Adipocyte (in vitro differentiated cells): Measurements from ENCODE around the gene ATP1A3.

Experiments
- DNase-seq: peaks from one replicate; pipeline ENCODE4 v3.0.0-alpha.2; 2015; ENCODE audit warnings: low read depth
- H3K27me3 ChIP-seq: replicated peaks from 2 replicates; pipeline ENCODE4 v1.7.0; 2013; ENCODE audit warnings: mild to moderate bottlenecking, low read length, moderate library complexity; ENCODE audit not compliant: control insufficient read depth, insufficient read depth
- H3K36me3 ChIP-seq: 2 replicates; pipeline ENCODE4 v1.7.0; 2013; ENCODE audit warnings: low read length, mild to moderate bottlenecking, moderate library complexity; ENCODE audit not compliant: control insufficient read depth, insufficient read depth, severe bottlenecking
- H3K4me1 ChIP-seq: 2 replicates; pipeline ENCODE4 v1.7.0; 2013; ENCODE audit warnings: mild to moderate bottlenecking, low read length, moderate library complexity; ENCODE audit not compliant: control insufficient read depth, insufficient read depth
- H3K4me3 ChIP-seq: 2 replicates; pipeline ENCODE4 v1.7.0; 2013; ENCODE audit warnings: mild to moderate bottlenecking, low read length, moderate library complexity
- H3K9ac ChIP-seq: 2 replicates; pipeline ENCODE4 v1.7.0; 2013; ENCODE audit warnings: mild to moderate bottlenecking, low read length, moderate library complexity
- H3K9me3 ChIP-seq: 2 replicates; pipeline ENCODE4 v1.7.0; 2013; ENCODE audit warnings: mild to moderate bottlenecking, low read length, moderate library complexity; ENCODE audit not compliant: control insufficient read depth

ATP1A3 gene

DNA sequence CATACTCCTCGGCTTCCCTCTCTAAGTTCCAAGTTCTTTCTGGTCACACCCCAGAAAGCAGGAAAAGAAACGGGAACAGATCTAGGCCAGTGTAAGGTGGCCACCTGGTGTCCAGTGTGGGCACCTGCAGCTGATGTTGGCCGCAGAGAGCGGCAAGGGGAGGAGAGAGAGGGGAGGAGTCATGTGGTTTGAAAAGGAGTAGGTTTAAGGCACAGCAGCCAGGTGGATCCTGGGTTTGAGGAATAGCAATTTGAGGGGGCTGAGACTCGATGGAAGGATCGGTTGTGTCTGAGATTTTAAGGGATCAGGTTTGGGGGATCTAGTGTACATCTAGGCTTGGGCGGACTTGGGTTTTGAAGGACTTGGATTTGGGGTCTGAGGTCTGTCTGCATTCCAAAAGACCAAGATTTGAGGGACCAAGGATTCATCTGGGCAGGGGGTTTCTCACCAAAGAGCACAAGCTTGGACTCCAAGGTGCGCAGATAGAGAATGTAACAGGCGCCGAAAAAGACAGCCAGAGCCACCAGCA lies 36.1 kb downstream of the ATP1A3 start:
- no peaks in the 10 kb centered on the region for H3K27me3 ChIP-seq
- H3K36me3 ChIP-seq, result peaks cover 8% of the 10 kb centered on the region
- H3K4me1 ChIP-seq, result peaks cover 15% of the 10 kb centered on the region
- peak overlapping the region; percentile 95 for H3K9ac ChIP-seq
- peak; percentile 84 for DNase-seq
- no peaks in the 10 kb centered on the region for H3K9me3 ChIP-seq
- peak overlapping the region; percentile 96 for H3K4me3 ChIP-seq

- Histone ChIP-seq H3K4me1 (peaks cover 15% of the 10 kb centered on the region), H3K4me3 (peak overlapping the region; percentile 96), H3K9ac (peak overlapping the region; percentile 95), H3K36me3 (peaks cover 8% of the 10 kb centered on the region), H3K9me3 (no peaks in the 10 kb centered on the region), H3K27me3 (no peaks in the 10 kb centered on the region)
- no peak for DNase-seq
Measured at GRCh38 chr19:41957161-41957837, 36.7 kb downstream of the ATP1A3 start.

GRCh38 chr19:41956621-41957020 lies 37.4 kb downstream of the ATP1A3 start:
- Histone ChIP-seq H3K9me3 (no peaks in the 10 kb centered on the region), H3K27me3 (no peaks in the 10 kb centered on the region), H3K4me3 (no peak overlapping the region), H3K9ac (no peak overlapping the region), H3K36me3 (peaks cover 8% of the 10 kb centered on the region), H3K4me1 (peaks cover 15% of the 10 kb centered on the region)
- DNase-seq, result no peak

- no peak overlapping the region for H3K9ac ChIP-seq
Measured at GRCh38 chr19:41955521-41955920, 38.5 kb downstream of the ATP1A3 start.

DNA sequence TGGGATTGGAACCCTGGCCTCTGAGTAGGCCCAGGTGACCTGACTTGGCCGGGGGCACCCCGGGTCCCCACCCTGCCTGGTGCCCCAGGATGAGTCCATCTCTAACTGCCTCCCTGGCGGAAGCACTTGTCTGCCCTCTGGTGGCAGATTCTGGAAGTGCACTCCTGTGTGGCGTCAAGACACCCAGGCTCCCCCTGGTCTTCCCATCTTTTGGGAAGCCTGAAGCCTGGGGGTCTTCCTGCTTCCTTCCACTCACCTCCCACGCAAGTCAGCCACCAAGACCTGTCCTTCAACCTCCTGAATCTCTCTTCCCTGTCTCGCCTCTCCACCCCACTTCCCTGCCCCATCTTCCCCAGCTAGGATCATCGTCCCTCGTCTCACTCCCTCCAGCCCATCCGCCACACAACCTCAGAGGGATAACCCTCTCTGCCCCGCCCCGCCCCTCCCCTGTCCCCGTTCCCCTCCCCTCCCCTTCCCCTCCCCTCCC lies 42.3 kb downstream of the ATP1A3 start:
- no peaks in the 10 kb centered on the region for H3K27me3 ChIP-seq
- H3K4me3 ChIP-seq, result no peak overlapping the region
- DNase-seq, result peak; percentile 91
- H3K9ac ChIP-seq, result no peak overlapping the region
- no peaks in the 10 kb centered on the region for H3K4me1 ChIP-seq
- no peaks in the 10 kb centered on the region for H3K9me3 ChIP-seq
- peaks cover 8% of the 10 kb centered on the region for H3K36me3 ChIP-seq

More at GRCh38 chr19:41955521-41955920, 38.5 kb downstream of the ATP1A3 start:
- Histone ChIP-seq H3K9me3 (no peaks in the 10 kb centered on the region), H3K4me1 (peaks cover 15% of the 10 kb centered on the region), H3K4me3 (no peak overlapping the region), H3K36me3 (peaks cover 8% of the 10 kb centered on the region), H3K27me3 (no peaks in the 10 kb centered on the region)
- no peak for DNase-seq

DNA sequence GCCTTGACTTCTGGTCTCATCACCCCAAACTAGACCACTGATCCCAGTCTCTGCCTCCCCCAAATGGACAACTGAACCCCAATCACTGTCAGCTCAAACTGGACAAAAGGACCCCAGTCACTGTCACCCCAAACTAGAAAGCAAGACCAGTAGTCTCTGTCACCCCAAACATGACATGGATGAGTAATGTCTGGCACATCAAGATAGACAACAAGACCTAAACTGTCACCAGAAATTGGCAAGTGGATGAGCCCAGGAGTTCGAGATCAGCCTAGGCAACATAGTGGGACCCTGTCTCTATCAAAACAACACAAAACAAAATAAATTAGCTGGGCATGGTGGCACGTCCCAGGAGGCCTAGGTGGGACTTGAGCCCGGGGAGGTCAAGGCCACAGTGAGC lies 46.9 kb downstream of the ATP1A3 start:
- no peaks in the 10 kb centered on the region for H3K4me1 ChIP-seq
- DNase-seq, result no peak
- H3K36me3 ChIP-seq, result no peaks in the 10 kb centered on the region
- no peaks in the 10 kb centered on the region for H3K9me3 ChIP-seq
- H3K27me3 ChIP-seq, result no peaks in the 10 kb centered on the region
- no peak overlapping the region for H3K9ac ChIP-seq
- no peak overlapping the region for H3K4me3 ChIP-seq

- Histone ChIP-seq H3K9ac (no peak overlapping the region), H3K4me1 (no peaks in the 10 kb centered on the region), H3K27me3 (peaks cover 4% of the 10 kb centered on the region), H3K9me3 (no peaks in the 10 kb centered on the region), H3K4me3 (no peak overlapping the region), H3K36me3 (no peaks in the 10 kb centered on the region)
- DNase-seq, result no peak
Measured at GRCh38 chr19:41945135-41945766, 48.8 kb downstream of the ATP1A3 start.

GRCh38 chr19:41944336-41944735 lies 49.7 kb downstream of the ATP1A3 start:
- H3K36me3 ChIP-seq, result no peaks in the 10 kb centered on the region
- H3K9me3 ChIP-seq, result no peaks in the 10 kb centered on the region
- no peak overlapping the region for H3K9ac ChIP-seq
- no peak overlapping the region for H3K4me3 ChIP-seq
- DNase-seq, result no peak
- H3K4me1 ChIP-seq, result no peaks in the 10 kb centered on the region
- H3K27me3 ChIP-seq, result peaks cover 4% of the 10 kb centered on the region

GRCh38 chr19:41941410-41942202 lies 52.4 kb downstream of the ATP1A3 start:
- Histone ChIP-seq H3K4me3 (no peak overlapping the region), H3K4me1 (peaks cover 4% of the 10 kb centered on the region)

GRCh38 chr19:41940731-41941409 lies 53.2 kb downstream of the ATP1A3 start:
- peaks cover 4% of the 10 kb centered on the region for H3K27me3 ChIP-seq

More at GRCh38 chr19:41941410-41942202, 52.4 kb downstream of the ATP1A3 start:
- DNase-seq, result no peak
- Histone ChIP-seq H3K36me3 (no peaks in the 10 kb centered on the region), H3K27me3 (peaks cover 4% of the 10 kb centered on the region), H3K9ac (no peak overlapping the region), H3K9me3 (no peaks in the 10 kb centered on the region)

More at GRCh38 chr19:41940731-41941409, 53.2 kb downstream of the ATP1A3 start:
- Histone ChIP-seq H3K36me3 (no peaks in the 10 kb centered on the region), H3K4me3 (peak overlapping the region; percentile 78), H3K4me1 (peaks cover 11% of the 10 kb centered on the region), H3K9ac (peak overlapping the region; percentile 72), H3K9me3 (no peaks in the 10 kb centered on the region)
- no peak for DNase-seq
